Mesothelial cell of epicardium (in vitro differentiated cells): Measurements from ENCODE around the gene CHRNA9. TPM values are rescaled to one million over a fixed set of nuclear protein-coding genes. Genes with fewer than 3 reads are reported as not detected.

ENCODE experiments used
- DNase-seq, 2 experiments: peaks; one replicate each; pipeline ENCODE4 v3.0.0; 2021; ENCODE audit warnings: low spot score in 2 of 2; ENCODE audit not compliant: unreplicated experiment in 2 of 2
- H3K27ac Mint-ChIP-seq: 2 replicates; pipeline ENCODE4 v1.8.0; 2021; ENCODE audit warnings: mixed read lengths
- H3K27me3 Mint-ChIP-seq: 2 replicates; pipeline ENCODE4 v1.8.0; 2021; ENCODE audit warnings: low read depth, mixed read lengths
- H3K36me3 Mint-ChIP-seq: 2 replicates; pipeline ENCODE4 v1.8.0; 2021; ENCODE audit warnings: mixed read lengths
- H3K4me1 Mint-ChIP-seq: 2 replicates; pipeline ENCODE4 v1.8.0; 2021; ENCODE audit warnings: mixed read lengths
- H3K4me3 Mint-ChIP-seq: 2 replicates; pipeline ENCODE4 v1.8.0; 2021; ENCODE audit warnings: mild to moderate bottlenecking, moderate library complexity, mixed read lengths
- H3K9me3 Mint-ChIP-seq: 2 replicates; pipeline ENCODE4 v1.8.0; 2021; ENCODE audit warnings: mixed read lengths
- total RNA-seq: library from RNA; stranded (reverse); gene quantifications from 3 replicates; pipeline ENCODE4 v1.2.1, GENCODE V29; 2021
- TF ChIP-seq, protein P1 (sequence below): fragments of 200-600 bp; sonication (generic); IDR thresholded peaks from one replicate; pipeline ENCODE4 v1.5.0; 2021; ENCODE audit warnings: antibody characterized with exemption; ENCODE audit not compliant: unreplicated experiment

The CHRNA9 gene
- total RNA-seq, 1 donor from 2014 or later, result not detected

DNA sequence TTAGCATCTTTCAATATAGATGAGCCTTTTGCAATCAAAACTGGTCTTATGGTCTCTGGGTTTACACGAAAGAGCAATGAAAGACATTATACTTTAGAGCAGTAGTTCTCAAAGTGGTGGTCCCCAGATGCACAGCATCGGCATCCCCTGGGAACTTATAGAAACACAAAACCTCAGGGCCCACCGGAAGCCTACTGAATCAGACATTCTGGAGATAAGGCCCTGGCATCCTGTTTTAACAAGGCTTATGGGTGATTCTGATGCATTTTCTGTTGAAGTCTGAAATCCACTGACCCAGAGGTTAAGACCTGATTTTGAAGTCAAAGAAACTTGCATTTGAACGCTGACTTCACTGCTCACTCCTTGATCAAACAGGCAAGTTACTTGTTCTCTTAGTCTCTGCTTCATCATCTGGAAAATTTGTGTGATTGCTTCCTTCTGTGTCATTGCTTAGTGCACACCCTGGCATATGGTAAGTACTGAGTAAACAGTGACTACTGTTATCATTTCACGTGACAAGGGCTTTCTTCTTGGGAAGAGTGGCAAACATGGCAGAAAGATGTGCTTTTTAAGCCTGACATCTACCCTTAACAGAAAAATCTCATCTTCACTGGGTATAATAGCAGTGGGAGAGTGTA is 14.5 kb downstream of the CHRNA9 start:
- Mint-ChIP-seq H3K27ac (no peak overlapping the region), H3K4me1 (no peaks in the 10 kb centered on the region), H3K36me3 (no peaks in the 10 kb centered on the region), H3K9me3 (peaks cover 11% of the 10 kb centered on the region), H3K27me3 (no peaks in the 10 kb centered on the region), H3K4me3 (no peak overlapping the region)
- no peak for DNase-seq
- TF ChIP-seq, protein P1, sequence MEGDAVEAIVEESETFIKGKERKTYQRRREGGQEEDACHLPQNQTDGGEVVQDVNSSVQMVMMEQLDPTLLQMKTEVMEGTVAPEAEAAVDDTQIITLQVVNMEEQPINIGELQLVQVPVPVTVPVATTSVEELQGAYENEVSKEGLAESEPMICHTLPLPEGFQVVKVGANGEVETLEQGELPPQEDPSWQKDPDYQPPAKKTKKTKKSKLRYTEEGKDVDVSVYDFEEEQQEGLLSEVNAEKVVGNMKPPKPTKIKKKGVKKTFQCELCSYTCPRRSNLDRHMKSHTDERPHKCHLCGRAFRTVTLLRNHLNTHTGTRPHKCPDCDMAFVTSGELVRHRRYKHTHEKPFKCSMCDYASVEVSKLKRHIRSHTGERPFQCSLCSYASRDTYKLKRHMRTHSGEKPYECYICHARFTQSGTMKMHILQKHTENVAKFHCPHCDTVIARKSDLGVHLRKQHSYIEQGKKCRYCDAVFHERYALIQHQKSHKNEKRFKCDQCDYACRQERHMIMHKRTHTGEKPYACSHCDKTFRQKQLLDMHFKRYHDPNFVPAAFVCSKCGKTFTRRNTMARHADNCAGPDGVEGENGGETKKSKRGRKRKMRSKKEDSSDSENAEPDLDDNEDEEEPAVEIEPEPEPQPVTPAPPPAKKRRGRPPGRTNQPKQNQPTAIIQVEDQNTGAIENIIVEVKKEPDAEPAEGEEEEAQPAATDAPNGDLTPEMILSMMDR, result no peak

DNA sequence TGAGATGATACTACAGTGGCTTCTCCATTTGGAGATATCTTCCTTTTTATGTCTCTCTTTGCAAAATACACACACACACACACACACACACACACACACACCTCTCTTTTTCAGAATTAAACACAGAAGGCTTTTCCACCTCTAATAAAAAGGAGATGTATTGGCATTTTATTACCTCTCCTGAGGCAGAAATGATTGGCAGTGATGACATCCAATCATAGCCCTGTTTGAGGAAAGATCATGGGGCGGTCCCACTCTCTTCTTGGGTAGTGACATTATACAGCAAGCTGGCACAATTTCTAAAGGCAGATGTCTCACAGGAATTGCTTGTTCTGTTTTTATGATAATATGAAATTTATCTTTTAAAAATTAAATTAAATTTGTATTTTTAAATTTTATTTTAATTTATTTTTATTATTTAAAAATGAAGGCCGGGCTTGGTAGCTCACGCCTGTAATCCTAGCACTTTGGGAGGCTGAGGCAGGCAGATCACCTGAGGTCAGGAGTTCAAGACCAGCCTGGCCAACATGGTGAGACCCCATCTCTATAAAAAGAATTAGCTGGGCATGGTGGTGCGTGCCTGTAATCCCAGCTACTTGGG is 15.6 kb downstream of the CHRNA9 start:
- no peak for DNase-seq
- Mint-ChIP-seq H3K4me1 (no peaks in the 10 kb centered on the region), H3K27ac (no peak overlapping the region), H3K36me3 (no peaks in the 10 kb centered on the region), H3K9me3 (peaks cover 11% of the 10 kb centered on the region), H3K4me3 (no peak overlapping the region), H3K27me3 (no peaks in the 10 kb centered on the region)
- TF ChIP-seq, protein P1, result no peak

DNA sequence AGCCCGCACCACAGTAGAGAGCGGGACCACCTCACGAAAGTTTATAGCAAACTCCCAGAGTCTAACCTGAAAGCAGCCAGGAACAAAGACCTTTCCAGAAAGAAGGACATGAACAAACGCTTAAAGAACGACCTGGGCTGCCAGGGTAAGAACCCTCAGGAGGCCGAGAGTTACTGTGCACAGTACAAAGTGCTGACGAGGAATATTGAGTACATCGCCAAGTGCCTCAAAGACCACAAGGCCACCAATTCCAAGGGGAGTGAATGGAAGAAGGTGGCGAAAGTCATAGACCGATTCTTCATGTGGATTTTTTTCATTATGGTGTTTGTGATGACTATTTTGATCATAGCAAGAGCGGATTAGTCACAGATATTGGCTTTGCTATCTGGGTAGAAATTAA is 19.0 kb downstream of the CHRNA9 start:
- H3K4me3 Mint-ChIP-seq, result no peak overlapping the region
- no peaks in the 10 kb centered on the region for H3K4me1 Mint-ChIP-seq

DNA sequence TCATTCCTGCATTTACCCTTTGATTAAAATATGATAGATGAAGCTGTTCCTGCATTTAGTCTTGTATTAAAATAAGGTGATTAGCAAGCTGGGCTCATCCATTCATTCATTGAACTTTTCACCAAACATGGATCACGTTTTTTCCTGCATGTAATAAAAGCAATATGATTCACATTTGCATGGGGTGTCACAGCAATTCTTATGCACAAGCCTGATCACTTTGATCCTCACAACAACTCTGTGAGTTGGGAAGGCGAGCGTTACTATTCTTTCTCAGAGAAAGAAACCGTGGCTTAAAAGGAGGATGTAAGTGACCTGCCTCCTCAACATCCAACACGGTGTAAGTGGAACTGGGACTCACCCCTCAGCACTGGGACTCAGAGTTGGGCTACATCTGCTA is 20.0 kb downstream of the CHRNA9 start:
- Mint-ChIP-seq H3K27ac (no peak overlapping the region), H3K4me3 (no peak overlapping the region), H3K27me3 (no peaks in the 10 kb centered on the region), H3K9me3 (peaks cover 4% of the 10 kb centered on the region), H3K36me3 (peaks cover under 1% of the 10 kb centered on the region), H3K4me1 (no peaks in the 10 kb centered on the region)
- TF ChIP-seq, protein P1, result no peak
- DNase-seq, result no peak

More for the DNA sequence above, 19.0 kb downstream of the CHRNA9 start:
- TF ChIP-seq, protein P1, result no peak
- H3K27ac Mint-ChIP-seq, result no peak overlapping the region
- no peak for DNase-seq
- no peaks in the 10 kb centered on the region for H3K27me3 Mint-ChIP-seq
- no peaks in the 10 kb centered on the region for H3K36me3 Mint-ChIP-seq
- H3K9me3 Mint-ChIP-seq, result no peaks in the 10 kb centered on the region

DNA sequence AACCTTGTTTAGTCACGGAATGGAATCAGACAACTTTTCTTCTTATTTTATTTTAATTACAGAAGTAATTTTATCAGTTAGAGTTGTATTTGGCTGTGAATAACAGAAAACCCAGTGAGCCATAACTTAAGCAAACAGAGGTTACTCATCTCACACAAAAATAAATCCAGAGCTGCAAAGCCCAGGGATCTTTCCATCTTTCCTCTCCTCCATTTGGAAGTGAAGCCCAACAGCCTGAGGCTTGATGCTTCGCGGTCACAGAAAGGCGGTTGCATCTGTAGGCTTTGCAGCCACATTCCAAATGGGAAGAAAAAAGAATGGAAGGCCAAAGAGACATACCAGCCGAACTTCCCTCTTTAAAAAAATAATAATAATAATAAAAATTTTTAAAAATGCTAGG is 22.6 kb downstream of the CHRNA9 start:
- Mint-ChIP-seq H3K4me1 (no peaks in the 10 kb centered on the region), H3K4me3 (no peak overlapping the region)

More for the DNA sequence above, 22.6 kb downstream of the CHRNA9 start:
- TF ChIP-seq, protein P1, result no peak
- no peak for DNase-seq
- no peak overlapping the region for H3K27ac Mint-ChIP-seq
- H3K27me3 Mint-ChIP-seq, result no peaks in the 10 kb centered on the region
- peaks cover 21% of the 10 kb centered on the region for H3K9me3 Mint-ChIP-seq
- H3K36me3 Mint-ChIP-seq, result peaks cover 11% of the 10 kb centered on the region
